GM12865 (cell line): ENCODE measurements around the gene SSH3.

Experiments used
- DNase-seq: peaks from one replicate; pipeline ENCODE4 v3.0.0; 2010; ENCODE audit warnings: low read depth
- H3K4me3 ChIP-seq: 2 replicates; pipeline ENCODE4 v1.5.1; 2011; ENCODE audit warnings: mild to moderate bottlenecking, low read depth, low read length, control low read depth
- TF ChIP-seq, protein P1 (sequence below): IDR thresholded peaks from 2 replicates; pipeline ENCODE4 v1.5.1; 2011; ENCODE audit warnings: low read length, control low read depth, low read depth, inconsistent platforms; ENCODE audit not compliant: insufficient read depth; ENCODE audit errors: missing control alignments

The SSH3 gene

DNA sequence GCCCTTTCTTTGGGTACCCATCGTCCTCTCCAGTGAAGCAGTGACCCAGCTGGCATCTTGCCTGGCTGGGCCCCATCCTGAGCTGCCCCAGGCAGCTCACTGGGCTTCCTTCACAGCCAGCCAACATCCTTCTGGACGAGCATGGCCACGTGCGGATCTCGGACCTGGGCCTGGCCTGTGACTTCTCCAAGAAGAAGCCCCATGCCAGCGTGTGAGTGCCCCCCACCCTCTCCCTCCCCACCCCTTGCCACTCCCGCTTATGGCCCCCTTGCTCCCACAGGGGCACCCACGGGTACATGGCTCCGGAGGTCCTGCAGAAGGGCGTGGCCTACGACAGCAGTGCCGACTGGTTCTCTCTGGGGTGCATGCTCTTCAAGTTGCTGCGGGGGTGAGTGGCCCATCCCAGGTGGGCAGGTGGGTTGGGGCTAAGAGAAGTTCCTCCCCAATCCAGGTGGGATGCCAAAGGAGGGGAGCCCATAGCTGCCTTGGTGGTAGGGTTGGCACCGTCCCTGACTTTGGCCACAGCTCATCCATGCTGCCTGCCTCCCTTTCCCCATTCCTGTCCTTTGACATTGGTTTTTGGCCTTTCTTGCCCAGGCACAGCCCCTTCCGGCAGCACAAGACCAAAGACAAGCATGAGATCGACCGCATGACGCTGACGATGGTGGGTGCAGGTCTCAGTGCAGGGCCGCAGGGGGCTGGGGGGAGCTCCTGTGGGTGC is 21.0 kb upstream of the SSH3 start:
- no peak for DNase-seq
- no peak overlapping the region for H3K4me3 ChIP-seq
- TF ChIP-seq, protein P1, sequence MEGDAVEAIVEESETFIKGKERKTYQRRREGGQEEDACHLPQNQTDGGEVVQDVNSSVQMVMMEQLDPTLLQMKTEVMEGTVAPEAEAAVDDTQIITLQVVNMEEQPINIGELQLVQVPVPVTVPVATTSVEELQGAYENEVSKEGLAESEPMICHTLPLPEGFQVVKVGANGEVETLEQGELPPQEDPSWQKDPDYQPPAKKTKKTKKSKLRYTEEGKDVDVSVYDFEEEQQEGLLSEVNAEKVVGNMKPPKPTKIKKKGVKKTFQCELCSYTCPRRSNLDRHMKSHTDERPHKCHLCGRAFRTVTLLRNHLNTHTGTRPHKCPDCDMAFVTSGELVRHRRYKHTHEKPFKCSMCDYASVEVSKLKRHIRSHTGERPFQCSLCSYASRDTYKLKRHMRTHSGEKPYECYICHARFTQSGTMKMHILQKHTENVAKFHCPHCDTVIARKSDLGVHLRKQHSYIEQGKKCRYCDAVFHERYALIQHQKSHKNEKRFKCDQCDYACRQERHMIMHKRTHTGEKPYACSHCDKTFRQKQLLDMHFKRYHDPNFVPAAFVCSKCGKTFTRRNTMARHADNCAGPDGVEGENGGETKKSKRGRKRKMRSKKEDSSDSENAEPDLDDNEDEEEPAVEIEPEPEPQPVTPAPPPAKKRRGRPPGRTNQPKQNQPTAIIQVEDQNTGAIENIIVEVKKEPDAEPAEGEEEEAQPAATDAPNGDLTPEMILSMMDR, result no peak

DNA sequence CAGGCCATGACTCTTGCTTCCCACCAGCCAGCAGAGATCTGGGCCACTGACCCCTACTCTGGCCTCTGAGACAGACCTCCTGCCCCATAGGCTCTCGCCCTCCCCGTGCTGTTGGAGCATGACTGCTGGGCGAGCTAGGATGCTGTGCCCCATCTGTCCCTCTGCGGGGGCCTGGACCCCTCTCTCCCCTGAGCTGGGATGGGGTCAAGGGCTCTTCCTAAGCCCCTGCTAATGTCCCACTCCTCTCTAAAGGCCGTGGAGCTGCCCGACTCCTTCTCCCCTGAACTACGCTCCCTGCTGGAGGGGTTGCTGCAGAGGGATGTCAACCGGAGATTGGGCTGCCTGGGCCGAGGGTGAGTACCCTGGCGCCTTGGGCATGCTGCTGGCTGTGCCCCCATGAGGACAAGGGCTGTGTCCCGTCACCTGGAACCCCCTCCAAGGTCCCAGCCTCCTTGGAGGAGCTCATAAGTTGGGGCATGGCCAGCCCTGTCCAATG is 20.4 kb upstream of the SSH3 start:
- TF ChIP-seq, protein P1, result no peak
- no peak overlapping the region for H3K4me3 ChIP-seq
- no peak for DNase-seq

DNA sequence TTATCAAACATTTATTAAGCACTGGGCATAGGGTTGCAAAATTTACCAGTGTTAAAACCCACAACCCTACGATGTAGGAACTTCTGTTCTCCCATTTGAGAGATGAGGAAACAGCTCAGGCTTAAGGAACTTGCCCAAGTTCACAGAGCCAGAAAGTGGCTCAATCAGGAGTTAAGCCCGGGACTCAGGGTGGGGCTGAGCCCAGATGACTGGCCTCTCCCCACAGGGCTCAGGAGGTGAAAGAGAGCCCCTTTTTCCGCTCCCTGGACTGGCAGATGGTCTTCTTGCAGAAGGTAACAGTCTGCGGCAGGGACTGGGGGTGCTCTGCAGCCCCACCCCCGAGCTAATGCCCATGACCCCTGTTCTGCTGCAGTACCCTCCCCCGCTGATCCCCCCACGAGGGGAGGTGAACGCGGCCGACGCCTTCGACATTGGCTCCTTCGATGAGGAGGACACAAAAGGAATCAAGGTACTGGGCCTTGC is 19.8 kb upstream of the SSH3 start:
- no peak overlapping the region for H3K4me3 ChIP-seq
- no peak for DNase-seq
- TF ChIP-seq, protein P1, result no peak

DNA sequence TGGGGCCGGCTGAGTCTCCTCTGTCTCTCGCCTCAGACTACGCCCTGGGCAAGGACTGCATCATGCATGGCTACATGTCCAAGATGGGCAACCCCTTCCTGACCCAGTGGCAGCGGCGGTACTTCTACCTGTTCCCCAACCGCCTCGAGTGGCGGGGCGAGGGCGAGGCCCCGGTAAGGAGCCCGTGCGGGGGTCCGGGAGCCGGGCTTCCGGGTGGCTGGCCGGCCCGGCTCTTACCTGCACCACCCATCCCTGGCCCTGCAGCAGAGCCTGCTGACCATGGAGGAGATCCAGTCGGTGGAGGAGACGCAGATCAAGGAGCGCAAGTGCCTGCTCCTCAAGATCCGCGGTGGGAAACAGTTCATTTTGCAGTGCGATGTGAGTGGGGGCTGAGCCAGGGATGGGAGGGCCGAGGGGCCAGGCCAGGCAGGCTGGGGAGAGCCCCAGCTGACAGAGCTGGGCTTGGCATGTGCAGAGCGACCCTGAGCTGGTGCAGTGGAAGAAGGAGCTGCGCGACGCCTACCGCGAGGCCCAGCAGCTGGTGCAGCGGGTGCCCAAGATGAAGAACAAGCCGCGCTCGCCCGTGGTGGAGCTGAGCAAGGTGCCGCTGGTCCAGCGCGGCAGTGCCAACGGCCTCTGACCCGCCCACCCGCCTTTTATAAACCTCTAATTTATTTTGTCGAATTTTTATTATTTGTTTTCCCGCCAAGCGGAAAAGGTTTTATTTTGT is 18.4 kb upstream of the SSH3 start:
- TF ChIP-seq, protein P1, result no peak
- no peak for DNase-seq
- no peak overlapping the region for H3K4me3 ChIP-seq

DNA sequence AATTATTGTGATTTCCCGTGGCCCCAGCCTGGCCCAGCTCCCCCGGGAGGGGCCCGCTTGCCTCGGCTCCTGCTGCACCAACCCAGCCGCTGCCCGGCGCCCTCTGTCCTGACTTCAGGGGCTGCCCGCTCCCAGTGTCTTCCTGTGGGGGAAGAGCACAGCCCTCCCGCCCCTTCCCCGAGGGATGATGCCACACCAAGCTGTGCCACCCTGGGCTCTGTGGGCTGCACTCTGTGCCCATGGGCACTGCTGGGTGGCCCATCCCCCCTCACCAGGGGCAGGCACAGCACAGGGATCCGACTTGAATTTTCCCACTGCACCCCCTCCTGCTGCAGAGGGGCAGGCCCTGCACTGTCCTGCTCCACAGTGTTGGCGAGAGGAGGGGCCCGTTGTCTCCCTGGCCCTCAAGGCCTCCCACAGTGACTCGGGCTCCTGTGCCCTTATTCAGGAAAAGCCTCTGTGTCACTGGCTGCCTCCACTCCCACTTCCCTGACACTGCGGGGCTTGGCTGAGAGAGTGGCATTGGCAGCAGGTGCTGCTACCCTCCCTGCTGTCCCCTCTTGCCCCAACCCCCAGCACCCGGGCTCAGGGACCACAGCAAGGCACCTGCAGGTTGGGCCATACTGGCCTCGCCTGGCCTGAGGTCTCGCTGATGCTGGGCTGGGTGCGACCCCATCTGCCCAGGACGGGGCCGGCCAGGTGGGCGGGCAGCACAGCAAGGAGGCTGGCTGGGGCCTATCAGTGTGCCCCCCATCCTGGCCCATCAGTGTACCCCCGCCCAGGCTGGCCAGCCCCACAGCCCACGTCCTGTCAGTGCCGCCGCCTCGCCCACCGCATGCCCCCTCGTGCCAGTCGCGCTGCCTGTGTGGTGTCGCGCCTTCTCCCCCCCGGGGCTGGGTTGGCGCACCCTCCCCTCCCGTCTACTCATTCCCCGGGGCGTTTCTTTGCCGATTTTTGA is 17.5 kb upstream of the SSH3 start:
- TF ChIP-seq, protein P1, result no peak
- no peak for DNase-seq
- no peak overlapping the region for H3K4me3 ChIP-seq

DNA sequence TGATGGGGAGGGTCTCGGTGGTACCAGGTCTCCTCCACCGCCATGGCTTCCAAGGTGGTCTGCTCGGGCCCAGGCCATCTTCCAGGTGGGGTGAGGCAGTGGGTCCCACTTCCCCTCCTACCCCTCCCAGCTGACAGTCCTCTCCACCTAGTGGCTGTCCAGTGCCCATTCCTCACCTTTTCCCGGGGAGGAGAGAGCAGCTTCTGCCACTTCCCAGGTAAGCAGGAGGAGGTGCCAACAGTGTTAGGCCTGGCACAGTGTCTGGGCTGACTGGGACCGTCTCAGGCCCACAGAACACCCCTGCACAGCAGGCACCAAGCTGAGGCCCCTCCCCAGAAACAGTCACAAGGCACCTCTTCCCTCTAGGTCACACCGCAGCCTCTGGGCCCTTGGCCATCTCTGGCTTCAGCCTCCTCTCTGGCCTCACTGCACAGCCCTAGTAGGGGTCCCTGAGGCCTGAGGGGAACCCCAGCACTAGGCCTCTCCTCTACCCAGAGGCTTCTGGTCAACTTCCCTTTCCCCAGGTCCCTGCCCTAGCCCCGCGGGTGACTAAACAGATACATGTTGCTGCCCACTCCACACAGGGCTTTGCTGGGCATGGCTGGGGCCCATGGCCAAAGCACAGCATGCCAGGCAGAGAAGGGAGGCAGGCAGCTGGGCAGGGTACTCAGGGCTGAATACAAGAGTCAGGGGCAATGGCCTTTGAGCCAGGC is 16.6 kb upstream of the SSH3 start:
- TF ChIP-seq, protein P1, result no peak
- DNase-seq, result no peak

More for the DNA sequence above, 16.6 kb upstream of the SSH3 start:
- H3K4me3 ChIP-seq, result no peak overlapping the region
